MG63 (cell line): Measurements from ENCODE around the gene PTRHD1. TPM values are rescaled to one million over a fixed set of nuclear protein-coding genes. Genes with fewer than 3 reads are reported as not detected.
"Not testable (repeated sequence)": the region's sequence is repeated elsewhere in the genome, so short reads cannot be mapped to it uniquely, and the experiment has no call there.

ENCODE experiments used
- DNase-seq: peaks from one replicate; pipeline ENCODE4 v3.0.0-alpha.2; 2020
- H3K27me3 ChIP-seq: fragments of 250-450 bp; sonication (Bioruptor Pico); 2 replicates; pipeline ENCODE4 v1.5.1; 2020; ENCODE audit warnings: mild to moderate bottlenecking, moderate library complexity
- H3K36me3 ChIP-seq: fragments of 250-450 bp; sonication (Bioruptor Pico); 2 replicates; pipeline ENCODE4 v1.5.1; 2020; ENCODE audit warnings: mild to moderate bottlenecking, moderate library complexity
- H3K4me3 ChIP-seq: fragments of 250-450 bp; sonication (Bioruptor Pico); 2 replicates; pipeline ENCODE4 v1.5.1; 2020; ENCODE audit warnings: mild to moderate bottlenecking, moderate library complexity
- H3K9me3 ChIP-seq: fragments of 250-450 bp; sonication (Bioruptor Pico); 2 replicates; pipeline ENCODE4 v1.5.1; 2020; ENCODE audit warnings: mild to moderate bottlenecking, moderate library complexity
- total RNA-seq: library from RNA; depleted of rRNA; stranded (reverse); fragments of >200 nt; shearing (Covaris generic); gene quantifications from 2 replicates; pipeline ENCODE4 v1.2.3, GENCODE V29; 2014; ENCODE audit warnings: low replicate concordance; rRNA removed

PTRHD1 gene, protein sequence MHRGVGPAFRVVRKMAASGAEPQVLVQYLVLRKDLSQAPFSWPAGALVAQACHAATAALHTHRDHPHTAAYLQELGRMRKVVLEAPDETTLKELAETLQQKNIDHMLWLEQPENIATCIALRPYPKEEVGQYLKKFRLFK
- total RNA-seq, result 28.6 and 32.1 TPM in 2 replicates

DNA sequence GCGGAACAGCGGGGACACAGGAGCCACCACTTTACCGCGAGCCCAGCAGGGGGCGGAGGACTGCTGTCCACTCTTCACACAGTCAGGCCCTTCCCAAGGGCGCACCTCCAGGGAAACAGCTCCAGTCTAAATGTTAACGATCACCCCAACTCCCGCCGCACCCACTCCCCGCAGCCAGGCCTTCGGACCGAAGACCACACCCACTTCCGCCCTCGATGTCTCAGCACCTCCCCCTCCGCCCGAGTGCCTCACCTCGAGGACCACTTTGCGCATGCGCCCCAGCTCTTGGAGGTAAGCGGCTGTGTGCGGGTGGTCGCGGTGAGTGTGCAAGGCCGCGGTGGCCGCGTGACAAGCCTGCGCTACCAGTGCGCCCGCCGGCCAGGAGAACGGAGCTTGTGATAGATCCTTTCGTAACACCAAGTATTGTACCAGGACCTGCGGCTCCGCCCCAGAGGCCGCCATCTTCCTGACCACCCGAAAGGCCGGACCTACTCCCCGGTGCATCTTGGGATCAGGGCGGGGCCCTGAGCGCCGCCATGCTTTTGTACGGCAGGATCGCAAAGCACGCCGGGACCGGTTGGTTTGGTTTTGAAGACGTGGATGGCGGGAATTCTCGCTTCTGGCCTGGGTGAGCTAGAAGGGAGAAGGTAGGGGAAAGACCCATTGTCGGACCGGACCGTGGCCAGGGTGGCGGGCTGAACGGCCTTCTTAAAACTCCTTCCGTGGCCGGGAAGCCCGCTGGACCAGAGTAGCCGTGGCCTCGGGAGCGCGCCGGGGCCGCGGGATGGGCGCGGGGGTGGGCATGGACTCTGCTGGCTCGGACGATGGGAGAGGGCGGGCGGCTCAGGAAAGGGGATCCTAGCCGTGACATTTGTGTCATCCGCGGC is at the start of gene PTRHD1, which contains the start of gene CENPO:
Gene PTRHD1 (minus strand): TSS at position 518 of the 887 bp plus-strand sequence. CDS start 14 bp downstream, at position 504.
Gene CENPO (plus strand): TSS at position 552 of the 887 bp plus-strand sequence. CDS start 495 bp downstream, outside the sequence.
- Histone ChIP-seq H3K27me3 (no peaks in the 10 kb centered on the region), H3K36me3 (peaks cover 44% of the 10 kb centered on the region), H3K9me3 (no peaks in the 10 kb centered on the region), H3K4me3 (peak within 1 kb of the TSS; percentile 99)
- peak; percentile 95 for DNase-seq

DNA sequence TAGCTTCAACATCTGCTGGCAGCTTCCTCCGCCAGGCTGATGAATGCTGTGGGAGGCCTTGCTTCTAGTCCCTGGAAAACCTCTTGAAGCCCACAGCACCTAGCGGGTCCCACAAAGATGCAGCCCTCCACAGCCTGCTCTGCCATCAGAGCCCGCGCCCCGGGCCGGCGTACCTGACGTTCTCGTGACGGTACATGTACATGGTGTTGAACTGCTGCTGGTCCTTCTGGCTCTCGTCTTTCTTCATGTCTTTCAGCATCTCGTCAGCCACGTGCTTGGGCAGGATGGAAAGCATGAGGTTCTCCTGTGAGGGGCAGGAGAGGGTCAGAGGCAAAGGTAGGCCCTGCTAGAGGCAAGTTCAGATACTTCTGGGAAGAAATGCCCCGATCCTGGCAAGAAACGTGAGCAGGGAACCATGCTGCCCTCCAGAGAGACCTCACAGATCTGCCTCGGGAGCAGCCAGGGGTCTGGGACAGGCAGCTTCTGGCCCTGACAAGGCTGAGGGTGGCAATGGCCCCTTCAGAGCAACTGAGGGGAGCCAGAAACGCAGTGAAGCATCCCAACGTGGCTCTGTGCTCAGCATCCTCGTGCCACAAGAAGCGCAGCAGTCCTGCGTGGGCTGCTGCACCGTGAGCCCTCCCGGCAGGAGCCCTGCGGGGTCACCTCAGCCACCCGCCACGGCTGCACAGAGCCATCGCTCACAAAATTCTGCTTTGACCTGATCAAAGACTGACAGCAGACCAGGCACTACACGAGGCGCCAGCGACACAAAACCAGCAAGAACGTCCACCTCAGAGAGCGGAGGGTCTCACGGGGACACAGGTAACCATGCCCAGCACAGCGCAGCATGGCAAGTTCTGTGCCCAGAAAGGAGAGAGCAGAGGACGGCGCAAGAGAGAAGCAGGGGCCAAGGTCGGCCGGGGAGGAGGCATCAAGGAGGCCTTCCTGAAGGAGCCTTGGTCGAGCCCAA is 49.2 kb upstream of the PTRHD1 start:
- H3K4me3 ChIP-seq, result no peak overlapping the region
- H3K27me3 ChIP-seq, result no peaks in the 10 kb centered on the region
- DNase-seq, result no peak
- no peaks in the 10 kb centered on the region for H3K9me3 ChIP-seq
- no peaks in the 10 kb centered on the region for H3K36me3 ChIP-seq

DNA sequence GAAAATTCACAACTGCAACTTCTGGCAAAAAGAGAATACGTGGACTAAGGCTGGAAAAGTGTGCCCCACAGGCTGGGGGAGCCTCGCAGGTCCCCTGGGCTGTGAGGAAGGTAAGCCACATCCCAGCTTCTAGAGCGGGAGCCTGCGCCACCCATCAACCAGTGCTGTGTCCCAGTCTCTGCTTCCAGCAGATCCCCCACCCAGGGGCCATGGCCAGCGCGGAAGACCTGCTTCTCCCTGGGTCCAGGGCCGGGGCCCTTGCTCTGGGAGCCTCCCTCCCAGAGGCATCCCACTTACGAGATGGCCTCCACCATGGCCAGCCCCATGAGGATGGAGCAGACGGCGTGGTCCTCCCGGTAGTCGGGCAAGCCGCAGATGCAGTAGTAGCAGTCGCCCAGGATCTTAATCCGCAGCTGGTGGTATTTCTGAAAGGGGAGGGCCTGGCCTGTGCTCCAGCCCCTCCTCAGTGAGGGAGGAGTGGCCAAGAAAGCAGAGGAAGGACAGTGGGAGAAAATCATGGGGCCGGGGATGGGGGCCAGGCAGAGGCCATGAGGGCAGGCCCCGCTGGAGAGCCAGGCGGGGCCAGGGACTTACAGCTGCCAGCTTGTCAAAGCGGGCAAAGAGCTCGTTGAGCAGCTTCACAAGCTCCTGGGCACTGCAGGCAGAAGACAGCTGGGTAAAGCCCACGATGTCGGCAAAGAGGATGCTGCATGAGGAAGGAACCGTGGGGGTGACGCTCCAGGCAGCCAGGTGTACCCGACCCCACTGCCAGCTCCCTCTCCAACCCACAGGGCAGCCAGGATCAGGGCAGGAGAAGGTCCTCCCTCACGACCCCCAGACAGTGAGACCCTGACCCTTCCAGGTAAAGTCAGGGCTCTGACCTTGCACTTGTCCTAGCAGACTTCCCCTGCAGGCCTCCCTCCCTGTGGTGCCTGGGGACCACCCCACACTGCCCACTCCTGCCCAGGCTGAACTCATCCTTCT is 48.1 kb upstream of the PTRHD1 start:
- no peaks in the 10 kb centered on the region for H3K9me3 ChIP-seq
- no peak for DNase-seq
- no peak overlapping the region for H3K4me3 ChIP-seq
- H3K36me3 ChIP-seq, result no peaks in the 10 kb centered on the region
- no peaks in the 10 kb centered on the region for H3K27me3 ChIP-seq

DNA sequence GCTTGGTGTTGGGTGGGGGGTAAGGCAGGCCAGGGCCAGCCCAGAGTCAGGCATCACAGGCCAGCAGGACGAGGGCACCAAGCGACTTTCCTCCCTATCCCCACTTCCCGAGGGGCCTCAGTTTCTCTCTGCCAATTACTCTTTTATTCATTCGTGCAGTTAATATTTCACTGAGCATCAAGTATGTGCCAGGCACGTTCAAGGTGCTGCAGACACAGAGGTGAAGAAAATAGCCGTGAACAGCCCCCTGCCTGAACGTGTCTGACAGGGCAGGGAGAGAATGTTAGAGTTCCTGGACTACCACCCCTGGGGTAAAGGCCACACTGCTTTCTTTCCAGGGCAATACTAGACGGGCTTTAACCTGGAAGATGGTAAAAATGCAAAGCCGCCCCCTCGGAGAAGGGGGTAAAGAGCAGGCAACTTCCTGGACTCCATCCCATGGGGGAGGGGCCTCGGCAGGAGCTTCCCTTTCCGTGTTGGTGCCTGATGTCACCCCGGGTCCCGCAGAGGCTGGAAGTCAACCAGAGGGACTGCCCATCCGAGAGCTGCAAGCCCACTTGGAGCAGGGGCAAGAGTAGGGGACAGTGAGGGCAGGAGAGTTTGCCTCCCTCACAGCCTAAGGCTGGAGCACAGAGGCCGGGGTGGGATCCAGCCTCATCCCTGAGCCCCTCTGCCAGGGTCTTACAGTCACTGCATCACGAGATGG is 47.1 kb upstream of the PTRHD1 start:
- no peak overlapping the region for H3K4me3 ChIP-seq
- H3K9me3 ChIP-seq, result no peaks in the 10 kb centered on the region
- no peaks in the 10 kb centered on the region for H3K27me3 ChIP-seq
- H3K36me3 ChIP-seq, result no peaks in the 10 kb centered on the region
- no peak for DNase-seq

DNA sequence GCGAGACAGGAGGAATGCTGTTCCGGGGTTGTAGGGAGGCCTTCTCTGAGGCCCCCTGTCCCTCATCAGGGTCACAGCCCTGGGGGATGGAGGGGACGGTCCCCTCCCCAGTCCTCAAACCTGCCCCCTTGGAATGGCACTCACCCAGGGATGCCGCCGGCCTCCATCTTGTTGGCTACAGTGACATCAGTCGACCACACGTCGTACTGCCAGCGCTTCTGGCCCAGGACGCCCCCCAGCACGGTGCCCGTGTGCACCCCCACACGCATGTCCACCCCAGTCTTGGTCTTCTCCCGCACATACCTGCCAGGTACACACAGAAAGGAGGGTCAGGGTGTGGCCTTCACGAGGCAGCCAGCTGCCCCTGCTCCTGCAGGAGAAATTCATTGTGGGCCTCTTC is 46.5 kb upstream of the PTRHD1 start:
- Histone ChIP-seq H3K27me3 (no peaks in the 10 kb centered on the region), H3K9me3 (no peaks in the 10 kb centered on the region), H3K4me3 (no peak overlapping the region), H3K36me3 (no peaks in the 10 kb centered on the region)
- no peak for DNase-seq

DNA sequence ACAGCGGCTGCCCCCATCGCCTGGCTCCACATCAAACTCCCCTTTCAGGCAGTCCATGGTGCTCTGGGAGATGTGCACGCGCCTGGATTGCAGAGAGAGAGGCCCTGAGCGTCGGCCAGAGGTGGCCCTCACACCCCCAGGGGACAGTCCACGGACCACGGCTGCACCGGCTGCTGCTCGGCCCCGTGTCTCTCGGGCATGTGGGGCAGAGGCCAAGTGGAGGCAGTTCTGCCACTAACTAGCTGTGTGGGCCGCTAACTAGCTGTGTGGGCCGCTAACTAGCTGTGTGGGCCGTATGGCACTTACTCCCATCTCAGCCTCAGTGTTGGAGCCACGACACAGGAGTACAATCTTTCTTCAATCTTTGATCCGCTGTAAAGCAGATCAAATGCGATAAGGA is 45.4 kb upstream of the PTRHD1 start:
- Histone ChIP-seq H3K27me3 (no peaks in the 10 kb centered on the region), H3K36me3 (no peaks in the 10 kb centered on the region), H3K9me3 (no peaks in the 10 kb centered on the region), H3K4me3 (no peak overlapping the region)
- no peak for DNase-seq

DNA sequence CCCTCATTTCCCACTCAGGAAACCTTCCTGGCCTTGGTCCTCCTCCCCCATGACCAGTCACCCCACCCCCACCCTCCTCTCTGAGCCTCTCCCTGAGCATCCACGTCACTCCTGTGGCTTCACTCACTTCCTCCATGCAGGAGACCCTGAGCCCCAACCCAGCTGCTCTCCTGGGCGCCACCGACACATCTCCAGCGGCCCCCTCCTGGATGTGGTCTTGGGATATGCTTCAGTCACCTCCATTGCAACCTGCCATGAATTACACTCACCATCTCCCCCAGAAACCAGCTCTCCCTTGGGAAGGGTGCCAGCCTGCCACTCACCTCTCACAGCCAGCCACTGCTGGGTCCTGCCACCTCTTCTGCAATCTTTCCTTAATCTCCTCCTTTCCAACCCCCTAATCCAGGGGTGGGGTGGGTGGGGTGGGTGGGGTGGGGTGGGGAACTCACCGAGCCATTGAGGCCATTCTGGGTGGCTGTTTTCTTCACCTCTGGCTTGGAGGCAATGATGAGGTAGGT is 44.9 kb upstream of the PTRHD1 start:
- Histone ChIP-seq H3K36me3 (no peaks in the 10 kb centered on the region), H3K4me3 (no peak overlapping the region), H3K27me3 (no peaks in the 10 kb centered on the region), H3K9me3 (no peaks in the 10 kb centered on the region)
- DNase-seq, result no peak

DNA sequence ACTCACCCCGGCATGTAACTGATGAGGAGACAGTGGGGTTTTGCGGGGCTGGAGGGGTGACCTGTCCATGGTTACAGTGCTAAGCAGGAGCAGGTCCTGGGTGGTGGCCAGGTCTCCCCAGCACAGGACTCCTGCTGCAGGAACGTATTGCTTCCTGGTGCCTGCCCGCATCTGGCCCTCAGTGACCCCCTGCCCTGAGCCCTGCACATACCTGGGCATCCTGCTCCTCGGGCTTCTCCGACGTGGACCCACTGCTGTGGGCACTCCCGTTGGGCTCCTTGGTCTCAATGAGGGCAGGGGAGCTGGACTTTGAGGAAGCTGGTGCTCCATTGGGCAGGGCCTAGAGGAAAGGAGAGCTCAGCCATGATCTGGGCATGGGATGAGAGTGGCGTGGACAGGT is 43.5 kb upstream of the PTRHD1 start:
- Histone ChIP-seq H3K9me3 (no peaks in the 10 kb centered on the region), H3K36me3 (no peaks in the 10 kb centered on the region), H3K27me3 (no peaks in the 10 kb centered on the region), H3K4me3 (no peak overlapping the region)
- no peak for DNase-seq

DNA sequence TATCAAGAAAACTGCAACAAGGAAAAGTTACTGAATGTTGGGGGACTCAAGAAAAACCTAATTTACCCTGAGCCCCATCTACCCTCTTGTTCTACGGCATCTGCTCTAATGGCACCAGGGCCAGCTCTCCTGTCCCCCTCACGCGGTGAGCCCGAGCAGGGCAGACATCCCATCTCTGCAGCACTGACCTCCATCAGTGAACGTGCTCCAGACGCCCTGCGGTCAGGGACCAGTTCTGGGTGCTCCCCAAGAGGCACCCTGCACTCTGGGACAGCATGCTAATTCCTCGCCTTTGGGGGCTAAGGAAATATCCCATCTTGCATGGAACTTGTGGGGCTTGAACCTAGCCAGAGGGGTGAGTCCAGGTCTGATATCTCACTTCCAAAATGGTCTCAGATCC is 43.0 kb upstream of the PTRHD1 start:
- DNase-seq, result no peak
- Histone ChIP-seq H3K9me3 (no peaks in the 10 kb centered on the region), H3K4me3 (no peak overlapping the region)

DNA sequence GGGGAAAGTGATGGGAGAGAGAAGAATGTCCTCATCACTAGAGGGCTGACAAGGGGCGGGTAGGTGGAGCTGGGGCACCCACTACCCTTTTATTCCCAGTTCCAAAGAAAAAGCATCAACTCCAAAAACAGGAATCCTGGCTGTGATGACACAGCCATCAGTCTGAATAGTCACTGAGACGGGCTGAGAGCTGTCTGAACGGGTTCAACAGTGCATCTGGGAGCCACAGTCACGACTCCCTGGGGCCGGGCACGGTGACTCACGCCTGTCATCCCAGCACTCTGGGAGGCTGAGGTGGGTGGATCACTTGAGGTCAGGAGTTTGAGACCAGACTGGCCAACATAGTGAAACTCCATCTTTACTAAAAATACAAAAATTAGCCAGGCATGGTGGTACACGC is 42.2 kb upstream of the PTRHD1 start:
- not testable (repeated sequence) for H3K4me3 ChIP-seq, H3K9me3 ChIP-seq, H3K27me3 ChIP-seq, H3K36me3 ChIP-seq
- peak; percentile 38 for DNase-seq

More for the DNA sequence above, 43.0 kb upstream of the PTRHD1 start:
- no peaks in the 10 kb centered on the region for H3K36me3 ChIP-seq
- no peaks in the 10 kb centered on the region for H3K27me3 ChIP-seq

DNA sequence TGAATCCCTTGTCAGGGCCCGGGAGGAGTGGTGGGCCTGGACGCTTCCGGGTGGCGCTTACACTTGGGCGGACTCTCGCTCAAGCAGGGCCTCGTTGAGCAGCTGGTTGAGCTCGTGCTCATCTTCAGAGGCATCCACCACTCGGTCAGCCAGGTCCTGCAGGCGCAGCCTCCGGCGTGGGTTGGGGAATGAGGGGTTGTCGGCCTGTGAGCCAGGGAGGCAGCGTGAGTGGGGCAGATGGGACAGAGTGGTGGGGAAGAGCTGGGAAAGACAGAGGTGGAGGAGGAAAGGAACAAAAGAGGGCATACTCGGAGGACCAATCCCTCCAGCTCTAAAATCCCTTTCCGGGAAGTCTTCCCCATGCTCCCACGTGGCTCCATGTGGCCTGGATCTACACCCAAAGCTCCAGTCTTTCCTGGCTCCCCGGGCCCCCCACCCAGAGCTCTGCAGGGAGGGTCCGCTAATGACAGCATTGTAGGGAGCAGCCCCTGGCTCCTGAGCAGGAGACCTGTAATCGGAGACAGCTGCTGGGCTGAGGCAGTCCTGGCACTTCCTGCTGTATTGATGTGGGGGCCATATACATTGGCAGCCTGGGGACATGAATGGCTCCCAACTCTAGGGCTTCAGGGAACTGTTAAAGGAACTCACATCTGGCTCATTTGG is 41.7 kb upstream of the PTRHD1 start:
- Histone ChIP-seq H3K9me3 (no peaks in the 10 kb centered on the region), H3K4me3 (no peak overlapping the region), H3K27me3 (no peaks in the 10 kb centered on the region), H3K36me3 (no peaks in the 10 kb centered on the region)
- no peak for DNase-seq

DNA sequence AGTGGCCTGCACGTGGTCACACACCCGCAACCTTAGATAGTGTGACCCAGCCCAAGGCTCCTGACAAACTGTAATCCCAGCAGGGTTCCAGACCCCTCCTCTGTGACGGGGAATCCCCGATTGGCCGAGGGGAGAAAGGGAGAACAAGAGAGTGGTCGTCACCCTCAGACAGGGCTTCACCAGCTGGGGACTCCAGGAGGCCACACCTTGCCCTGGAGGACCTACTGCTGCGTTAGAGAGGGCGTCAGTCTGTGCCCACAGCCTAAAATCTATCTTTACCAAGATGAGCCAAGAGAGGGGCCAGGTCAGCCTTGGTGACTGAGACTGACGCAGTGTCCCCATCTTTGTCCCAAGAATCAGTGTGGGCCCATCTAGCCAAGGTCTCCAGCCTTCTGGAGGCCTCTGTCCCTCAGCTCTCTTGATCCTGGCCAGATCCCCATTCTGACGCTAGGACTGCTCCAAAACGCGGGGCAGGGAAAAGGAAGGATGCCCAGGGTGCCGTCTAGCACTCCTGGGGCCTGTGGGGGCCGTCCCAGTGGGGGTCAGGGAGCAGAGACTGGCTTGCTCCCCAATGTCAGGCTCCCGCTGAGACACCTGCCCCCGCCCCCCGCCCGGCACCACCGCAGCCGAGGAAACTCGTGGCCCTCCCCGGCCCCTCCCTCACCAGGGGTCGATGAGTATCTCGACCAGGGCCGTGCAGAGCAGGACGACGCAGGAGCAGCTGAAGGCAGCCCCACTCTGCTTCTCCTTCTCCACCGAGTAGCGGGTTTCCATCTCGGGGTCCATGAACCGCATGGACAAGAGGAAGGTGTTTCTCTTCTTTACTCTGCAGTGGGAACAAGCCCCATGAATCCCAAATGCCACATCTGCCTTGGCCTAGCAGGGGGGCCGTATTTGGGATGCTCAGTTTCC is 40.9 kb upstream of the PTRHD1 start:
- no peak for DNase-seq
- Histone ChIP-seq H3K36me3 (no peaks in the 10 kb centered on the region), H3K4me3 (no peak overlapping the region), H3K27me3 (no peaks in the 10 kb centered on the region), H3K9me3 (no peaks in the 10 kb centered on the region)

DNA sequence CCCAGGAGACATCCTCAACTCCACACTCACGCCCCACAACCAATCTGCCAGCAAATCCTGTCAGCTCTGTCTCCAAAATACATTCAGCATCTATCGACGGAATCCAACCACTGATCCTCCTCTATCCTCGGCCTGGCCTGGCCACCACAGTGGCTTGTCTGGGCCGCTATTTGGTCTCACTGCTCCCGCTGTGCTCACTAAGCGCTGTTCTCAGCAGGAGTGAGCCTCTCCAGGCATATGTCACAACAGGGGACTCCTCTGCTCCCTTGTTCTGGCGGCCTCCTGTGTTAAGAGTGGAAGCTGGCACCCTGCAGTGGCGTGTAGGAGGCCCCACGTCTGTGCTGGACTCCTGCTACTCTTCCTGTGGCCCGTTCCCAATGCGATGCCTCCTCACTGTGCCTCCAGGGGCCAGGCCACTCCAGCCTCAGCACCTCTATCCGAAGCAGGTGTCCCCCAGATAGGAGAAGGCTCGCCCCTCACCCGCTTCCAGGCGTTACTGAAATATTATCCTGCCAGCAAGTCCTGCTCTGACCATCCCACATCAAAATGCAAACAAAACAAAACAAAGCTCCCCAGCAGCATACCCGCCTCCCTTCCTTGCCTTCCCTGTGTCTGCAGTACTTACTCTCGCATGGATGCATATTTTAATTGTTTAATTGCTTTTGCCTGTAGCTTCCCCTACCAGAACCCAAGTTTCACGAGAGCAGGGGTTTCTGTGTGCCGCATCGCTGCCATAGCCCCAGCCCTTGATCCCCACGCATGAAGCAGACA is 39.9 kb upstream of the PTRHD1 start:
- Histone ChIP-seq H3K4me3 (no peak overlapping the region), H3K36me3 (no peaks in the 10 kb centered on the region), H3K27me3 (no peaks in the 10 kb centered on the region), H3K9me3 (no peaks in the 10 kb centered on the region)
- no peak for DNase-seq
